ENCODE results near the gene GNAT2. TPM values are rescaled to one million over a fixed set of nuclear protein-coding genes. Genes with fewer than 3 reads are reported as not detected.

Gene GNAT2
- total RNA-seq, 1 experiment from 2014 or later = not detected

- DNase-seq (ENCODE audit: low spot score) = no peak
Observed at GRCh38 chr1:109565241-109565640, 54.2 kb downstream of the GNAT2 start.

DNA sequence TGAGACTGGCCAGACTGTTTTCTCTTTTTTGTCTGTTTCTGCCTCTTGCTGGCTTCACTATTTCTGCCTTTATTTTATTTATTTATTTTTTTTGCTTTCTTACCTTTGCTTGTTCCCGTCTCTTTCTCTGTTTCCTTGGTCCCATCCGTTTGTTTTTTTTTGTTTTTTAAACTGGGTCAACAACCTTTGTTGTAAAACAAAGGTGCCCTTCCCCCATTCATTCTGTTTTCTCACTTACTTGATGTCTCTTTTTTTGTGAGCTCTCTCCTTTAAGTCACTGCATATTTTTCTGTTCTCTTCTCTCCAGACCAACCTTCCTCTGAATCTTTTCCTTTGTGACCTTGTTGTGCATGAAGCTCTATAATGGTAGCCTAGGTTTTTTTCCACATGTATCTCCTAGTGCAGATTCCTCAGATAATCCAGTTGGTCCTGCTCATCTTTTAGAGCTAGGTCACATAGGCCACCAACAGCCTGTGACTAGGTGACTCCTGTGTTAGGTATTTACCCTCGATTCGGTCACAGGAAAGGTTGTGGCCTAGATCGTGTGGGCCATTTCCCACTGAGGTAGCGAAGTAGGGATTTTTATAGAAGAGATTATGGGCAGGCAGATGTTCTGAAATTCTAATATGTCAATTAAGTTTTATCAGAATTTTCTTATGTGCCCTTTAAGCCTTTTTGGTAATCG is 55.1 kb downstream of the GNAT2 start:
- DNase-seq (ENCODE audit: low spot score) = no peak

DNA sequence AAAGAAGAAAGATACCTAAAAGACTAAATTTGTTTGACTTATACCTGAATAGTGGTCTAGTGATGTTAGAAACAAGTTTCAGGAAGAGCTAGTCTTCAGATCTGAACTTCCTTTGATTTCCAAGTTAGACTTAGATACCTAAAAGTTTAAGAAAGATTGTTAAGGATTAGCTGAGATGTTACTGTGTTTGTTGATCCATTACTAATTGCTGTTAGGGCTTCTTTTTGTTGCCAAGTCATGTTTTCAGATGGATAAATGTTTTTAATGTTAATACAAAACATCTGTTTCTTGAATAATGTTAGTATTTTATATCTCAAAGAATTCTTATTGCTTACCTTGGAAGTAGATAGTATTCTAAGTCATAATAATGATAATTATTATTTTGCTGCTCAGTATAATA is 59.4 kb downstream of the GNAT2 start:
- DNase-seq (ENCODE audit: low spot score) = no peak

- DNase-seq (ENCODE audit: low spot score) = no peak
Observed at GRCh38 chr1:109557520-109557919, 61.9 kb downstream of the GNAT2 start.

- DNase-seq (ENCODE audit: low spot score) = no peak
Observed at GRCh38 chr1:109556563-109556962, 62.9 kb downstream of the GNAT2 start.

Small RNAs within 50 kb of the gene (small RNA-seq; reads per million reads assigned to genes)
- gene RNU6V = not detected

Other genes with a start within 250 kb of the GNAT2 start
- gene SORT1, start 221.7 kb downstream of the GNAT2 start, total RNA-seq (2014; rRNA removed; shearing (Covaris generic)) = 15.3 and 16.3 TPM in 2 replicates
- 61.2 and 80.9 TPM in 2 replicates for gene PSMA5, start 193.2 kb downstream of the GNAT2 start, total RNA-seq (2014; rRNA removed; shearing (Covaris generic))
- gene SYPL2, start 153.1 kb downstream of the GNAT2 start, total RNA-seq (2014; rRNA removed; shearing (Covaris generic)) = not detected in 2 replicates
- 10.8 and 14.1 TPM in 2 replicates for gene ATXN7L2, start 135.7 kb downstream of the GNAT2 start, total RNA-seq (2014; rRNA removed; shearing (Covaris generic))
- 5.9 TPM in 2 replicates for gene CYB561D1, start 125.5 kb downstream of the GNAT2 start, total RNA-seq (2014; rRNA removed; shearing (Covaris generic))
- gene AMIGO1, start 109.9 kb downstream of the GNAT2 start, total RNA-seq (2014; rRNA removed; shearing (Covaris generic)) = 1.1 and 1.2 TPM in 2 replicates
- 0.18 TPM in 1 of 2 replicates, not detected in the other for gene GPR61, start 79.7 kb downstream of the GNAT2 start, total RNA-seq (2014; rRNA removed; shearing (Covaris generic))
- 3.8 and 3.9 TPM in 2 replicates for gene GNAI3, start 71.0 kb downstream of the GNAT2 start, total RNA-seq (2014; rRNA removed; shearing (Covaris generic))
- 93.4 and 94.2 TPM in 2 replicates for gene AMPD2, start 221 bp upstream of the GNAT2 start, total RNA-seq (2014; rRNA removed; shearing (Covaris generic))
- 2.5 and 4.5 TPM in 2 replicates for gene GSTM4, start 36.5 kb upstream of the GNAT2 start, total RNA-seq (2014; rRNA removed; shearing (Covaris generic))
- not detected in 2 replicates for gene GSTM2, start 48.4 kb upstream of the GNAT2 start, total RNA-seq (2014; rRNA removed; shearing (Covaris generic))
- gene GSTM1, start 68.2 kb upstream of the GNAT2 start, total RNA-seq (2014; rRNA removed; shearing (Covaris generic)) = not detected in 2 replicates
- gene GSTM5, start 92.6 kb upstream of the GNAT2 start, total RNA-seq (2014; rRNA removed; shearing (Covaris generic)) = not detected in 2 replicates
- not detected in 2 replicates for gene GSTM3, start 121.4 kb upstream of the GNAT2 start, total RNA-seq (2014; rRNA removed; shearing (Covaris generic))
- 107 and 120 TPM in 2 replicates for gene EPS8L3, start 144.3 kb upstream of the GNAT2 start, total RNA-seq (2014; rRNA removed; shearing (Covaris generic))

Data from HT-29 (cell line).